HEK293 (cell line): ENCODE results near the gene COX19.
A peak's percentile ranks its signal among the peaks of the same experiment; 100 is the strongest.

Source experiments
- GLIS1 ChIP-seq: fragments of 450-650 bp; formaldehyde crosslinking; IDR thresholded peaks from 2 replicates; pipeline ENCODE4 v1.5.1; 2016; ENCODE audit warnings: missing biosample characterization, missing genetic modification characterization
- GLIS2 ChIP-seq: fragments of 450-650 bp; formaldehyde crosslinking; IDR thresholded peaks from 2 replicates; pipeline ENCODE4 v1.5.1; 2016; ENCODE audit warnings: missing biosample characterization, missing genetic modification characterization
- HOXC10 ChIP-seq: sonication (generic); formaldehyde crosslinking; IDR thresholded peaks from 2 replicates; pipeline ENCODE4 v1.8.1; 2023; ENCODE audit warnings: mild to moderate bottlenecking, missing genetic modification reagents
- PRDM1 ChIP-seq: fragments of 450-650 bp; formaldehyde crosslinking; IDR thresholded peaks from 2 replicates; pipeline ENCODE4; 2016; ENCODE audit warnings: missing biosample characterization, missing genetic modification characterization
- ZNF112 ChIP-seq: fragments of 450-650 bp; formaldehyde crosslinking; IDR thresholded peaks from 2 replicates; pipeline ENCODE4 v1.5.0; 2017; ENCODE audit warnings: missing biosample characterization, missing genetic modification characterization
- ZNF155 ChIP-seq: fragments of 450-650 bp; formaldehyde crosslinking; IDR thresholded peaks from 2 replicates; pipeline ENCODE4 v1.5.1; 2016; ENCODE audit warnings: missing biosample characterization, missing genetic modification characterization
- ZNF423 ChIP-seq: fragments of 450-650 bp; formaldehyde crosslinking; IDR thresholded peaks from 2 replicates; pipeline ENCODE4 v1.5.1; 2016; ENCODE audit warnings: missing biosample characterization, missing genetic modification characterization
- ZNF48 ChIP-seq: fragments of 450-650 bp; formaldehyde crosslinking; IDR thresholded peaks from 2 replicates; pipeline ENCODE4 v1.5.1; 2016; ENCODE audit warnings: missing biosample characterization, missing genetic modification characterization
- ZNF513 ChIP-seq: fragments of 450-650 bp; IDR thresholded peaks from 2 replicates; pipeline ENCODE4 v1.5.1; 2018; ENCODE audit warnings: missing biosample characterization, missing genetic modification characterization
- ZNF518A ChIP-seq: fragments of 450-650 bp; formaldehyde crosslinking; conservative IDR thresholded peaks from 2 replicates; pipeline ENCODE4 v1.5.1; 2016; ENCODE audit warnings: low read depth, missing biosample characterization, missing genetic modification characterization
- ZNF560 ChIP-seq: fragments of 450-650 bp; formaldehyde crosslinking; IDR thresholded peaks from 2 replicates; pipeline ENCODE4 v1.5.1; 2017; ENCODE audit warnings: missing biosample characterization, missing genetic modification characterization, borderline replicate concordance
- ZNF626 ChIP-seq: fragments of 450-650 bp; sonication (Bioruptor Pico); formaldehyde crosslinking; IDR thresholded peaks from 2 replicates; pipeline ENCODE4 v1.5.1; 2018; ENCODE audit warnings: missing biosample characterization, missing genetic modification characterization, inconsistent platforms
- ZNF670 ChIP-seq: fragments of 450-650 bp; formaldehyde crosslinking; IDR thresholded peaks from 2 replicates; pipeline ENCODE4 v1.5.1; 2016; ENCODE audit warnings: missing biosample characterization, missing genetic modification characterization, low read depth
- ZNF76 ChIP-seq: fragments of 450-650 bp; formaldehyde crosslinking; IDR thresholded peaks from 2 replicates; pipeline ENCODE4; 2016; ENCODE audit warnings: low read depth, missing biosample characterization, missing genetic modification characterization, borderline replicate concordance
- ZNF792 ChIP-seq: fragments of 450-650 bp; formaldehyde crosslinking; IDR thresholded peaks from 2 replicates; pipeline ENCODE4 v1.5.1; 2016; ENCODE audit warnings: missing biosample characterization, missing genetic modification characterization
- ZNF843 ChIP-seq: fragments of 450-650 bp; formaldehyde crosslinking; IDR thresholded peaks from 2 replicates; pipeline ENCODE4 v1.5.1; 2016; ENCODE audit warnings: missing biosample characterization, missing genetic modification characterization
- TF ChIP-seq, protein P1 (sequence below): fragments of 450-650 bp; formaldehyde crosslinking; IDR thresholded peaks from 2 replicates; pipeline ENCODE4 v1.5.1; 2016; ENCODE audit warnings: missing biosample characterization, missing genetic modification characterization, borderline replicate concordance
- TF ChIP-seq, protein P2 (sequence below): fragments of 450-650 bp; formaldehyde crosslinking; IDR thresholded peaks from 2 replicates; pipeline ENCODE4 v1.5.1; 2016; ENCODE audit warnings: missing biosample characterization, missing genetic modification characterization

The COX19 gene

GRCh38 chr7:1008733-1009363 lies 33.5 kb upstream of the COX19 start (continued):
- TF ChIP-seq ZNF792 (tag by site-specific recombination) (no peak), ZNF513 (no peak), GLIS2 (tag by site-specific recombination) (0 out of 2 replicates have a peak, but pooled peaks have one; percentile 30), ZNF518A (tag by site-specific recombination) (no peak), HOXC10 (no peak), PRDM1 (no peak), ZNF843 (tag by site-specific recombination) (no peak), ZNF626 (tag by site-specific recombination) (no peak), ZNF155 (tag by site-specific recombination) (no peak), ZNF112 (no peak), ZNF560 (tag by site-specific recombination) (no peak), GLIS1 (peak; percentile 73), ZNF76 (tag by site-specific recombination) (no peak), ZNF423 (tag by site-specific recombination) (no peak), ZNF48 (no peak), ZNF670 (no peak)
- TF ChIP-seq, protein P1, sequence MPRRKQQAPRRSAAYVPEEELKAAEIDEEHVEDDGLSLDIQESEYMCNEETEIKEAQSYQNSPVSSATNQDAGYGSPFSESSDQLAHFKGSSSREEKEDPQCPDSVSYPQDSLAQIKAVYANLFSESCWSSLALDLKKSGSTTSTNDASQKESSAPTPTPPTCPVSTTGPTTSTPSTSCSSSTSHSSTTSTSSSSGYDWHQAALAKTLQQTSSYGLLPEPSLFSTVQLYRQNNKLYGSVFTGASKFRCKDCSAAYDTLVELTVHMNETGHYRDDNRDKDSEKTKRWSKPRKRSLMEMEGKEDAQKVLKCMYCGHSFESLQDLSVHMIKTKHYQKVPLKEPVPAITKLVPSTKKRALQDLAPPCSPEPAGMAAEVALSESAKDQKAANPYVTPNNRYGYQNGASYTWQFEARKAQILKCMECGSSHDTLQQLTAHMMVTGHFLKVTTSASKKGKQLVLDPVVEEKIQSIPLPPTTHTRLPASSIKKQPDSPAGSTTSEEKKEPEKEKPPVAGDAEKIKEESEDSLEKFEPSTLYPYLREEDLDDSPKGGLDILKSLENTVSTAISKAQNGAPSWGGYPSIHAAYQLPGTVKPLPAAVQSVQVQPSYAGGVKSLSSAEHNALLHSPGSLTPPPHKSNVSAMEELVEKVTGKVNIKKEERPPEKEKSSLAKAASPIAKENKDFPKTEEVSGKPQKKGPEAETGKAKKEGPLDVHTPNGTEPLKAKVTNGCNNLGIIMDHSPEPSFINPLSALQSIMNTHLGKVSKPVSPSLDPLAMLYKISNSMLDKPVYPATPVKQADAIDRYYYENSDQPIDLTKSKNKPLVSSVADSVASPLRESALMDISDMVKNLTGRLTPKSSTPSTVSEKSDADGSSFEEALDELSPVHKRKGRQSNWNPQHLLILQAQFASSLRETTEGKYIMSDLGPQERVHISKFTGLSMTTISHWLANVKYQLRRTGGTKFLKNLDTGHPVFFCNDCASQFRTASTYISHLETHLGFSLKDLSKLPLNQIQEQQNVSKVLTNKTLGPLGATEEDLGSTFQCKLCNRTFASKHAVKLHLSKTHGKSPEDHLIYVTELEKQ = no peak
- TF ChIP-seq, protein P2, sequence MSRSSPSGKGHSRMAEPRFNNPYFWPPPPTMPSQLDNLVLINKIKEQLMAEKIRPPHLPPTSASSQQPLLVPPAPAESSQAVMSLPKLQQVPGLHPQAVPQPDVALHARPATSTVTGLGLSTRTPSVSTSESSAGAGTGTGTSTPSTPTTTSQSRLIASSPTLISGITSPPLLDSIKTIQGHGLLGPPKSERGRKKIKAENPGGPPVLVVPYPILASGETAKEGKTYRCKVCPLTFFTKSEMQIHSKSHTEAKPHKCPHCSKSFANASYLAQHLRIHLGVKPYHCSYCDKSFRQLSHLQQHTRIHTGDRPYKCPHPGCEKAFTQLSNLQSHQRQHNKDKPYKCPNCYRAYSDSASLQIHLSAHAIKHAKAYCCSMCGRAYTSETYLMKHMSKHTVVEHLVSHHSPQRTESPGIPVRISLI (tag by site-specific recombination) = no peak
